A549 treated with DMSO at 1 μM for 4 hours (cell line): ENCODE results near the gene MRAS. TPM values are rescaled to one million over a fixed set of nuclear protein-coding genes. Genes with fewer than 3 reads are reported as not detected.

Source experiments
- total RNA-seq: library from RNA; stranded (reverse); fragments of 200-300 nt; extraction: Qiagen RNA extraction; gene quantifications from 5 replicates; pipeline ENCODE4 v1.2.3, GENCODE V29; 2022; ENCODE audit warnings: low read depth

MRAS gene
- 8.0 to 12.1 TPM (median 10.5 TPM) in 5 replicates for total RNA-seq

GRCh38 chr3:138347960-138348753, at the start of gene MRAS:
TSS of gene MRAS (plus strand) at chr3:138348579. CDS start at chr3:138372884, 24,305 bp downstream.

GRCh38 chr3:138329127-138329983, 19.0 kb upstream of the MRAS start, which contains the start of gene NME9:
TSS of gene NME9 (minus strand) at chr3:138329851. CDS start at chr3:138329335, 516 bp downstream.

GRCh38 chr3:138434276-138434874, 86.0 kb downstream of the MRAS start, which contains the start of gene ESYT3:
TSS of gene ESYT3 (plus strand) at chr3:138434616. CDS start at chr3:138434799, 183 bp downstream.

Other genes with a start within 250 kb of the MRAS start
- gene DZIP1L, start 233.0 kb upstream of the MRAS start, total RNA-seq = 5.7 to 6.8 TPM (median 6.6 TPM) in 5 replicates
- gene A4GNT, start 216.2 kb upstream of the MRAS start, total RNA-seq = not detected in 5 replicates
- 12.5 to 13.4 TPM (median 13.1 TPM) in 5 replicates for gene DBR1, start 173.7 kb upstream of the MRAS start, total RNA-seq
- gene ARMC8, start 161.3 kb upstream of the MRAS start, total RNA-seq = 20.2 to 27.4 TPM (median 24.9 TPM) in 5 replicates
- not detected in 5 replicates for gene NME9, start 18.7 kb upstream of the MRAS start, total RNA-seq
- 0.56 to 1.0 TPM (median 0.78 TPM) in 5 replicates for gene ESYT3, start 86.0 kb downstream of the MRAS start, total RNA-seq
- 5.7 to 7.4 TPM (median 6.4 TPM) in 5 replicates for gene CEP70, start 245.7 kb downstream of the MRAS start, total RNA-seq